Ascending aorta (tissue), 2 donors: ENCODE data around the gene TMSB15A. TPM values are rescaled to one million over a fixed set of nuclear protein-coding genes. Genes with fewer than 3 reads are reported as not detected.
"Not testable (repeated sequence)": the region's sequence is repeated elsewhere in the genome, so short reads cannot be mapped to it uniquely, and the experiment has no call there.

Experiments used
- DNase-seq, 2 donors: peaks; one replicate each; pipeline ENCODE4 v3.0.0-alpha.2; 2019; ENCODE audit warnings: low spot score in 2 of 2
- H3K27ac ChIP-seq, 2 donors: fragments of 200-600 bp; sonication (generic); one replicate each; pipeline ENCODE4 v1.5.1; 2016 to 2017; ENCODE audit warnings: mild to moderate bottlenecking in 1 of 2
- H3K27me3 ChIP-seq: fragments of 200-600 bp; sonication (generic); one replicate; pipeline ENCODE4 v1.5.1; 2017
- H3K36me3 ChIP-seq, 2 donors: fragments of 200-600 bp; sonication (generic); one replicate each; pipeline ENCODE4 v1.5.1; 2016
- H3K4me1 ChIP-seq, 2 donors: fragments of 200-600 bp; sonication (generic); one replicate each; pipeline ENCODE4 v1.5.1; 2016 to 2017; ENCODE audit warnings: mild to moderate bottlenecking in 1 of 2
- H3K4me3 ChIP-seq, 2 donors: fragments of 200-600 bp; sonication (generic); one replicate each; pipeline ENCODE4 v1.5.1; 2016 to 2017; ENCODE audit warnings: mild to moderate bottlenecking in 1 of 2
- H3K9me3 ChIP-seq, 2 donors: fragments of 200-600 bp; sonication (generic); one replicate each; pipeline ENCODE4 v1.5.1; 2016
- intact Hi-C: fragments of 100-400 bp; cut with DNase I; formaldehyde crosslinking; loops from one replicate; pipeline ENCODE4 v1.15.1; 2023
- total RNA-seq: library from RNA; depleted of rRNA; stranded (reverse); fragments of >200 nt; gene quantifications from one replicate; pipeline ENCODE4 v1.1.0, GENCODE V29; 2016
- TF ChIP-seq, protein P1 (sequence below), 3 experiments: fragments of 200-600 bp in 2 of 3; fragments of 450-650 bp in 1 of 3; sonication (generic) in 2 of 3; IDR thresholded peaks; one replicate each; pipeline ENCODE4 v1.5.1; 2016 to 2019; ENCODE audit warnings: antibody characterized with exemption in 3 of 3, mild to moderate bottlenecking in 1 of 3, moderate library complexity in 1 of 3

TMSB15A gene
- total RNA-seq, 1 donor from 2014 or later = not detected

DNA sequence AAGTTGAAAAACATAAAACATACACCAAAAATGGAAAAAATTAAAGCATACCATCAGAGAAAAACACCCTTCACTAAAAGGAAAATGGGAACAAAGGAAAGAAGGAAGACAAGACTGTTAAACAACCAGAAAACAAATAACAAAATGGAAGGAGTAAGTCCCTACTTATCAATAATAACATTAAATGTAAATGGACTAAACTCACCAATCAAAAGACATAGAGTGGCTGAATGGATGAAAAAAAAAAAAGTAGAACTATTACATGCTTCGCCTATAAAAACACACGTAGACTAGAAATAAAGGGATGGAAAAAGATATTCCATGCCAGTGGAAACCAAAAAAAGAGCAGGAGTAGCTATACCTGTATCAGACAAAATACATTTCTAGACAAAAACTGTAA, 19.4 kb upstream of the TMSB15A start:
- no peaks in the 10 kb centered on the region for H3K27me3 ChIP-seq
- no peaks in the 10 kb centered on the region for H3K4me1 ChIP-seq
- TF ChIP-seq, protein P1, sequence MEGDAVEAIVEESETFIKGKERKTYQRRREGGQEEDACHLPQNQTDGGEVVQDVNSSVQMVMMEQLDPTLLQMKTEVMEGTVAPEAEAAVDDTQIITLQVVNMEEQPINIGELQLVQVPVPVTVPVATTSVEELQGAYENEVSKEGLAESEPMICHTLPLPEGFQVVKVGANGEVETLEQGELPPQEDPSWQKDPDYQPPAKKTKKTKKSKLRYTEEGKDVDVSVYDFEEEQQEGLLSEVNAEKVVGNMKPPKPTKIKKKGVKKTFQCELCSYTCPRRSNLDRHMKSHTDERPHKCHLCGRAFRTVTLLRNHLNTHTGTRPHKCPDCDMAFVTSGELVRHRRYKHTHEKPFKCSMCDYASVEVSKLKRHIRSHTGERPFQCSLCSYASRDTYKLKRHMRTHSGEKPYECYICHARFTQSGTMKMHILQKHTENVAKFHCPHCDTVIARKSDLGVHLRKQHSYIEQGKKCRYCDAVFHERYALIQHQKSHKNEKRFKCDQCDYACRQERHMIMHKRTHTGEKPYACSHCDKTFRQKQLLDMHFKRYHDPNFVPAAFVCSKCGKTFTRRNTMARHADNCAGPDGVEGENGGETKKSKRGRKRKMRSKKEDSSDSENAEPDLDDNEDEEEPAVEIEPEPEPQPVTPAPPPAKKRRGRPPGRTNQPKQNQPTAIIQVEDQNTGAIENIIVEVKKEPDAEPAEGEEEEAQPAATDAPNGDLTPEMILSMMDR (IDR thresholded peaks at IDR 0.05) = no peak
- no peaks in the 10 kb centered on the region for H3K36me3 ChIP-seq
- no peak overlapping the region for H3K4me3 ChIP-seq
- H3K9me3 ChIP-seq = no peaks in the 10 kb centered on the region
- intact Hi-C loops = no loop called here
- DNase-seq = no peak
- H3K27ac ChIP-seq = no peak overlapping the region

DNA sequence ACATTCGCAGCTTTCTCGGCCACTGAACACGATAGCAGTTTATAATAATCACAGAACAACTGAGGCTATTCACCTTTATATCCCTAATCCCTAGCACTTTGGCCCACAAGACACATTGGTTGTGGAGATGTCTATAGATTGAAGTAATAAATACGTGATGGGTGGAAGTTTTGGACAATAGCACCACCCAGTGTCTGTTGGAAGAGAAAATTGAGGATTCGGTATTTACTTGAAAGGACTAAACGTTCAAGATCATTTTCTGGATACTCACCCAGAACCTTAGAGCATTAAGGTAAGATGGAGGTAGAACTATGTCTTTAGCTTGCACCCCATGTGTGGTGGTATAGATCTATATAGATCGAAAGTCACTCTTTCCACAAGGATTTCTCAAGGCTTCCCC, 787 bp upstream of the TMSB15A start:
- Histone ChIP-seq H3K9me3 (no peaks in the 10 kb centered on the region), H3K27me3 (no peaks in the 10 kb centered on the region), H3K36me3 (no peaks in the 10 kb centered on the region), H3K4me1 (no peaks in the 10 kb centered on the region), H3K4me3 (peak overlapping the region in 1 of 2 donors; percentile 64), H3K27ac (peak overlapping the region; percentile 50 to 73)
- DNase-seq = no peak
- intact Hi-C loops = loop anchor here (5.0 to 10.0 kb wide), 3 partner anchors 197 to 360 kb away; partner anchors contain the start of genes BEX5 and GPRASP2
- TF ChIP-seq, protein P1 (IDR thresholded peaks at IDR 0.05) = peak in 1 of 3 experiments; percentile 36

DNA sequence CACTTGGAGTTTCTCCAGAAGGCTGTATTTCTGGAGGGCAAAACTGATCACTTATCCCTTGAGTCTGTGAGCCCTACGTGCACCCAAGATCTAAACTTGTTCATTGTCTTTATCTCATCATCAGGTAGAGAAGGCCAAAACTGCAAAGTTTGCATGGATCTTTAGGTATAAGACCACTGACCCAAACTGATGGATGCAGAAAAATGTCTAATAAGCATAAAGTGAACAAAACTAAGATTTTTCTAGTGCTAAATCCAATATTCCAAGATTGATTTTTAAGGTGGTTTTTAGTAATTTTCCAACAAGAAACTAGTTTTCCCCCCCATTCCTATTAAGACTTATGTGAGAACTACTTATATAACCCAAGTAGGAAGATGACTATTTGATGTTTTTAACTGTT, 2.0 kb downstream of the TMSB15A start:
- TF ChIP-seq, protein P1 (IDR thresholded peaks at IDR 0.05) = no peak
- Histone ChIP-seq H3K36me3 (no peaks in the 10 kb centered on the region), H3K27ac (no peak overlapping the region), H3K4me1 (no peaks in the 10 kb centered on the region), H3K4me3 (no peak overlapping the region), H3K27me3 (no peaks in the 10 kb centered on the region), H3K9me3 (no peaks in the 10 kb centered on the region)
- DNase-seq = no peak
- intact Hi-C loops = loop anchor here (10.0 kb wide), 2 partner anchors 200 to 250 kb away; partner anchors contain the start of gene GPRASP2

DNA sequence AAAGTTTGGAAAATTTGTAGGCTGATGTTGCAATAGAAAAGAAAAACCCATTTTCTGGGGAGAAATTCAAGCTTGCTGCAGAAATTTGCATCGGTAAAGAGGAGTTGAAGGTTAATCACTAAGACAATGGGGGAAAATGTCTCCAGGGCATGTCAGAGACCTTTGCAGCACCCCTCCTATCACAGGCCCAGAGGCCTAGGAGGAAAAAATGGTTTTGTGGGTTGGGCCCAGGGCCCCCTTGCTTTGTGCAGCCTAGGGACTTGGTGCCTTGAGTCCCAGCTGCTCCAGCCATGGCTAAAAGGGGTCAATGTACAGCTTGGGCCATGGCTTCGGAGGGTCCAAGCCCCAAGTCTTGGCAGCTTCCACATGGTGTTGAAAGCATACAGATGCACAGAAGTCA, 17.8 kb downstream of the TMSB15A start:
- TF ChIP-seq, protein P1 (IDR thresholded peaks at IDR 0.05) = no peak
- H3K27ac ChIP-seq = no peak overlapping the region

DNA sequence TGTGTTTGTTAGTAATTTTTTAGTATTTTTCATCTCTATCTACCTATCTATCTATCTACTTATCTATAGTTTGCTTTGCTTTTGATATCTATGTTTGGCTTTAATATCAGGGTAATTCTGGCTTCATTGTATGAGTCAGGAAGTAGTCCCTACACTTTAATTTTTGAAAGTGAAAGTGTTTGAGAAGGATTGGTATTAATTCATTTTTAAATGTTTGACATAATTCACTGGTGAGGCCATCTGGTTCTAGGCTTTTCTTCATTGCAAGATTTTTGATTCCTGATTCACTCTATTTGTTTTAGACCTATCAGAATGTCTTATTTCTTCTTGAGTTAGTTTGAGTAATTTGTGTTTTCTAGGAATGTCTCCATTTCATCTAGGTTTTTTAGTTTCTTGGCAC, 24.8 kb downstream of the TMSB15A start:
- H3K4me1 ChIP-seq = no peaks in the 10 kb centered on the region
- H3K9me3 ChIP-seq = no peaks in the 10 kb centered on the region
- H3K36me3 ChIP-seq = no peaks in the 10 kb centered on the region
- no peak overlapping the region for H3K4me3 ChIP-seq
- TF ChIP-seq, protein P1 (IDR thresholded peaks at IDR 0.05) = no peak
- DNase-seq = no peak
- intact Hi-C loops = no loop called here
- H3K27ac ChIP-seq = no peak overlapping the region
- H3K27me3 ChIP-seq = no peaks in the 10 kb centered on the region

More for the DNA sequence above, 17.8 kb downstream of the TMSB15A start:
- Histone ChIP-seq H3K4me1 (no peaks in the 10 kb centered on the region), H3K4me3 (no peak overlapping the region), H3K9me3 (no peaks in the 10 kb centered on the region), H3K27me3 (no peaks in the 10 kb centered on the region), H3K36me3 (no peaks in the 10 kb centered on the region)
- no peak for DNase-seq
- intact Hi-C loops = no loop called here

DNA sequence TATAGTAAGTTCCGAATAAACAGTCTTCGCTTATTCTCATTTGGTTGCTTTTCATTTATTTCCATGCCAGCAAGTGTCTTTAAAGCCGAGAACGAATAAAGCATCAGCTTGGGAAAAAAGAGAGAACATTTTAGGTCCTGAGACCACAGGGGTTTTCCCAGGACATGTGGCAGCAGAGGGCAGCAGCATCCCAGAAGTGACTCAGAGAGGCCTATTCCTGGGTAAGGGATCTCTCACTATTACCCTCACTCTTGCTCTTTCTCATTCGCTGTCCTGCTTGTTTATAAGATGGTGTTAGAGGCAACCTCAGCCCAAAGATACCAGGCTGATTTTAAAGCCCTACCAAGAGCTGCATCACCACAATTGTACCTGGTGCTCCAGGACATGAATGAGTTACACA, 37.8 kb downstream of the TMSB15A start:
- intact Hi-C loops, H3K9me3 ChIP-seq, H3K4me3 ChIP-seq, H3K27me3 ChIP-seq, H3K36me3 ChIP-seq, H3K4me1 ChIP-seq, H3K27ac ChIP-seq, DNase-seq: not testable (repeated sequence)

DNA sequence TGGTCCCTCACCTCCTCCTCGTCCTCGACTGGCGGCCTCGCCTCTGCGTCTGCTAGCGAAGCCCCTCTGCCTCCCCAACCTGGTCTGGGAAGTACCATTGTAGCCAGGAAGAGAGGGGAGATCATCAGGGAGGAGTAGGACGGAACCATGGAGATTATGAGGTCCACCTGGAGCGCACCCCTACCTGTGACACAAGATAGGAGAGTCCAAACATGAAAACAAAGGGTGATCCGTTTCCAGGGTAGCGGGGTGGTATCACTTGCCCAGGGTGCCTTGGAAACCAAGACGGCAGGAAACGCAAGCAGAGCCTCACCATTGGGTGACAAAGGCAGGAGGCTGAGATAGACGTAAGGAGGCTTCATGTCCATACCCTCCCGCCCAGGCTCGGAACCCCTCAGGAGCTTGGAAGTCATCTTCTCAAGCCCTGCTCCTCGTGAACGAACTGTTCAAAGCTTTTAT, 44.7 kb downstream of the TMSB15A start, which contains the start of gene TCP11X2:
TSS of gene TCP11X2 (minus strand) at position 51 of the 459 bp plus-strand sequence.
- H3K4me1 ChIP-seq, H3K36me3 ChIP-seq, DNase-seq, H3K4me3 ChIP-seq, H3K9me3 ChIP-seq, H3K27ac ChIP-seq, intact Hi-C loops, H3K27me3 ChIP-seq: not testable (repeated sequence)

DNA sequence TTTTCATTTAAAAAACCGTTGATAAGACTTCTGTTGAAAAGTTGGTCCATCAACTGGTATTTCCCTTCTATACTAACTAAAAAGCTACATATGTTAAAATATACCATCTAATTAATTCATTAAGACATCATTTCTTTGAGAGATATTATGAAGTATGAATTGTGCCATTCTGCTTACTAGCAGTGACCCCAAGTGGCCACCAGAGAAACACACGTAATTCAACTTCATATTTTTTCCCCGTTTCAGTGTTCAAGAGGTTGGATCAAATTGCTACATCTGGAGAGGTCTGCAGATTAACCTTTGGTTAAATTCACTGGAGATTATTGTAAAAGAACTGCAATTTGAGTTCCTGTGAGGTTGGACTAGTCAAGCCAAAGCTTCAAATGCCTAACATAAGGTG, 46.3 kb downstream of the TMSB15A start:
- H3K9me3 ChIP-seq, DNase-seq, H3K27me3 ChIP-seq, H3K4me3 ChIP-seq, H3K27ac ChIP-seq, H3K4me1 ChIP-seq, intact Hi-C loops, H3K36me3 ChIP-seq: not testable (repeated sequence)
